HG02885 (cell line): ENCODE results near the gene CELF2.

Experiments
- ATAC-seq: cut with Tn5 transposase; IDR thresholded peaks from one replicate; pipeline ENCODE4 v1.9.1; 2021; ENCODE audit warnings: mild to moderate bottlenecking; ENCODE audit not compliant: unreplicated experiment, poor library complexity

The CELF2 gene

DNA sequence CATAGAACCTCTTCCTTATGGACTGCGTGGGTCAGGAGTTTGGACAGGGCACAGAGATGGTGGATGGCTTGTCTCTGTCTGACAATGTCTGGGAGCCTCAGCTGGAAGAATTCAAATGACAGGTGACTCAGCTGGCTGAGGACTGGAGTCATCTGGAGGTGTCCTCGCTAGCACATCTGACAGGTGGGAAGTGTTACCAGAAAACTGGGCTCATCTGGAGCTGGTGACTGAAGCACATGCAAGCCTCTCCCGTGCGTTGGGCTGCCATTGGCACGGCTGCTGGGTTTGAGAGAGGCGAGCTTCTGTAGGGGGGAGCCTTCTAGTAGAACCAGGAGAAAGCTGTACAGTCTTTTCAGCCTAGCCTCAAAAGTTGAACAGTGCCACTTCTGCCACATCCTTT is 71.0 kb downstream of the CELF2 start:
- ATAC-seq = no peak

- no peak for ATAC-seq
These were observed 71.6 kb downstream of the CELF2 start for GRCh38 chr10:11089272-11089671.

DNA sequence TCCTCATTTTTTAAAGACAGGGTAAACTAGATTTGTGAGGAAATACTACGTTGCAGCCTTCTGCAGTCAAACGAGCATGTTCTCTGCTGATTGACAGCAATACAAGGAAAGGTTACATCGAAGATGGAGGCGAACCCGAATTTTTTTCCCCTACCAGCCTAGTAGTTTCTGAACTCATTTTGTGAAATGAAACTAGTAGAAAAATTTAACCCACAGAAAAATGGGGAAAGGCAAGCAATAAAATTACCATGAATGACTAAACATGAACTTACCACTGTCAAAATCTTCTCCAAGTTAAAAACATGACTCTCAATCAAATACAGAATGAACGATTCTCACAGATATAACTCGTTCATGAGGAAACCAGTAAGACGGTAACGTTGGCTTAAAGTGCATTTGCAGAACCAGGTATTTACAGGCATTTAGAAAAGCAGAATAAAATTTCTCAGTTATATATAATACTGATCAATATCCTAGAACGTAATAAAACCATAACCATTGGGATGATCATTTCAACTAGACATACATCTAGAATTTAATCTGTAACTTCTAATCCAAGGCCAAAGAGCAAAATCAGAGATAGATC is 73.9 kb downstream of the CELF2 start:
- no peak for ATAC-seq

- ATAC-seq = no peak
These were observed 76.4 kb downstream of the CELF2 start for GRCh38 chr10:11093771-11094736.

DNA sequence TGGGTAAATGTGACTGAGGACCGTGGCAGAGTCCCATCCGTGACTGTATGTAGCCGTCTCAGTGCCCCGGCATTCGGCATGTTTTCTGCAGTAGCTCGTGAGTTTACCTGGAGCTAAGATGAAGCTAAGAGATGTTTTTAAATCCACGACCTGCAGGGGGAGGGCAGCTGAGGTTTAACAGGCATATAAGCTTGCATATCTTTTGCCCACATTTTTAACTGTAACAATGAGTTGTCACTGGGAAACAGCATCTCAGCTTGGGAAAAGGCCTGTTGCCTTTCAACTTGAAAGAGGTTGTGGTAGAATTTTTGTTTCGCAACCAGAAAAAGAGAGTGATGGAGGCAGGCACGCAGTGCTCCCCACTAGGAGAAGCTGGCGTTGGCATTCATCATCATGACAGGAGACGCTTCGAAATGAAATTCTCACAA is 77.7 kb downstream of the CELF2 start:
- no peak for ATAC-seq

GRCh38 chr10:11096422-11096821 is 78.8 kb downstream of the CELF2 start:
- ATAC-seq = no peak

- peak; percentile 59 for ATAC-seq
These were observed 80.0 kb downstream of the CELF2 start for GRCh38 chr10:11097686-11098085.

GRCh38 chr10:11098666-11099065 is 81.0 kb downstream of the CELF2 start:
- no peak for ATAC-seq

DNA sequence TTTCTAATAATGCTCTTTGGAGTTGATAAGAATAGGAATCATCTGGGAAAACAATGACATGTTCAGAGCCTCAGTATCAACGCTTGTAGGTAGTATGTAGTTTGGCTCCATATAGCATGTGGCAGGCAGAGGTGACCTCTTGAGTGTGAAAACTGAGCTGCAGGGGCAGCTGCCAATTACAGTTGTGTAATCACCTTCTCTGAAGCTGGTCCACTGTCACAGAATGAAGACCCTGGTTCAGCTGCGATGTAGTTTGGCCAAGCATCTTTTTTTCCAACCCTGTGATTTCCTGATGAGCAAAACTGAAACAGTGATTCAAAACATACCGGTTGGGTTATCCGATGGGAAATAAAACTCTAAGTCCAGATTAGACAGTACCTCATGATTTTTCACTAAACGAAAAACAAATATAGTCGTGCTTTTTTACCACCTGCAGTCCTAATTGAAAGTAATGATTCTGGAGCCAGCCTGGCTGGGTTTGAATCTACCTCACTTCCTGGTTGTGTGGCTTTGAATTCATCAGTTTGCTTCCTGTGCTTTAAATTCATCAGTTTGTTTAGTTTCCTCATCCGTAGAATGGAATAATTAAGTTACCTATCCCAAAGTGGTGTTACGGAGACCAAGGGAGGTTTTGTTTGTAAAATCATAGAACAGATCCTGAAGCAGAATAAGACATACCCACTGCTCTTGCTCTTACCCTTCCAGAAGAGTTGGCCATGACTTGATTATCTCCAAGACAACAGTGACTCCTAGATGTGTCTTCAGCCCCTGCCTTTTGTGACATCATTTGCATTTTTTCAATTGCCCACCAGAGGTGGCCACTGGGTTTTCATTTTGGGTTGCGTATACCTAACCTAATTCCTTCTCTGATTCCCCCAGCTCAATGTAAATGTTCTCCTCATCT is 87.4 kb downstream of the CELF2 start:
- ATAC-seq = no peak

DNA sequence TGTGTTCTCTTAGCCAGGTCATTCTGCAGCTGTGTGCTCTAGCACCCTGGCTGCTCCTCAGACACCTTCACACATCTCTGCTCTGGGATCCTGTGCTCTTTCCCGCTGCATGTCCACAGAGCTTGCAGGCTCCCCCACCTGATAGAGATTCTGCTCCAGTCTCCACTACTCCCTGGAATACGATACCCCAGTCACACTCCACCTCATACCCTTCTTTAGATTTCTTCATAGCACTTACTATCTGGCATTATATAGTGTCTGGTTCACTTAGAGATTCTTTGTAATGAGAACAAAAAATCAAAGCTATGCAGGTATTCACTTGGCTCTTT is 88.0 kb downstream of the CELF2 start:
- no peak for ATAC-seq

DNA sequence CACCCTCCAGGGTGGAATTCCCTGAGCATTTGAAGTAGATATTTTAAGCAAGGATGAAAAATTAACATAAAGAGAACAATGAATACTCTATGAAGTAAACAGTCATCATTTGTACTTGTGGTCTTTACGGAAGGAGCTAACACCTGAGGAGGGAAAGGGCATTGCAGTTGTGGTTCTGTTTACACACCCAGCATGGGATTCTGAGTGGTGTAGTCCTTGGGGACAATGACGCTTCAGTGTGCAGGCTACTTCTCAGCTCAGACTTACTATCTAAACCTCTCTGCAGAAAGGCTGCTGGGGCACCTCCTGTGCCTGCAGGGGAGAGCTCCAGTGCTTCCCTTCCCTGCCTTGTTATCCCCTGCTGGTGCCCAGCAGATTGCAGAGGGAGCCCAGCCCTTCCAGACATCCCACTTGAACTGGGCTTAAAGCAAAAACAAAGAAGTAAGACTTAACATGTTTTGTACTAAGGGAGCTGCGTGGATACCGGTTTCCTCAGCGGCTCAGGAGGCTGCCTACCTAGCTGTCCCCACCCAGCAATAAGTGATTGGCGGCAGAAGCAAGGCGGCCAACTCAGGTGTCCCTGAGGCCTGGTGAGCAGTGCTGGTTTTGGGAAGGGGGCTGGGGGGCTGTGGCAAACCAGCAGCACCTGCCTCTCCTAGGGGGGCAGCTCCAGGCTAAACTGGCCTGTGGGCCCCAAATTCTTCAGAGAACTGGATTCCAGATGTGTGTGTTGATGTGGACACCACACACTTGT is 89.1 kb downstream of the CELF2 start:
- ATAC-seq = peak; percentile 73

DNA sequence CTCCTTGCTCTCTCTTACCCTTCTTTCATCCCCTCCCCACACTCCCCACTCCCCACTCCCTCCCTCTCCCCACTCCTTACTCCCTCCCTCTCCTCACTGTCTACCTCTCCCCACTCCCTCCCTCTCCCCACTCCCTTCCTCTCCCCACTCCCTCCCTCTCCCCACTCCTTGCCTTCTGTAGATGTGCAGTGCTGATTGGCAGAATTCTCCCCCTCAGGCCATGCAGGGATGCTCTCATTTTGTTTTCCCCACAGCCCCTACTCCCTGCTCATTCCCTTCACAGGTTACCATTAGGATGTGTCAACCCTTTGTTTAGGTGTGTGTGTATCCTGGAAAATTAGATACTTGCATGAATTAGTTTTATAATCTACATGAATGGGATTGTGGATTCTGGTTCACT is 90.3 kb downstream of the CELF2 start:
- no peak for ATAC-seq

- ATAC-seq = no peak
These were observed 90.7 kb downstream of the CELF2 start for GRCh38 chr10:11108356-11108755.

- no peak for ATAC-seq
These were observed 91.9 kb downstream of the CELF2 start for GRCh38 chr10:11109590-11109989.

- ATAC-seq = no peak
These were observed 92.9 kb downstream of the CELF2 start for GRCh38 chr10:11110539-11110938.

- ATAC-seq = no peak
These were observed 93.8 kb downstream of the CELF2 start for GRCh38 chr10:11111490-11111889.

DNA sequence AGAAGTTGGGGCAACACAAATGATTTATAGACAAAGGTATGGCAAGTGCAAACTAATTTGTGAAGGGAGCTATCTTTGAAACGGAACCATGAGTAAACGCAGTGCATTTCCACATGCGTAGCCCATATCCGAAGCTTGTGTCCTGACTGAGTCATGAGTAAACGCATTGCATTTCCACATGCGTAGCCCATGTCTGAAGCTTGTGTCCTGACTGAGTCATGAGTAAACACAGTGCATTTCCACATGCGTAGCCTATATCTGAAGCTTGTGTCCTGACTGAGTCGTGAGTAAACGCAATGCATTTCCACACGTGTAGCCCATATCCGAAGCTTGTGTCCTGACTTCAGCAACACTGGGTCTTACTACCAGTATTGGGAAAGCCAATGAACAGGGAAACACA is 95.0 kb downstream of the CELF2 start:
- no peak for ATAC-seq

GRCh38 chr10:11113156-11113555 is 95.5 kb downstream of the CELF2 start:
- peak; percentile 92 for ATAC-seq

DNA sequence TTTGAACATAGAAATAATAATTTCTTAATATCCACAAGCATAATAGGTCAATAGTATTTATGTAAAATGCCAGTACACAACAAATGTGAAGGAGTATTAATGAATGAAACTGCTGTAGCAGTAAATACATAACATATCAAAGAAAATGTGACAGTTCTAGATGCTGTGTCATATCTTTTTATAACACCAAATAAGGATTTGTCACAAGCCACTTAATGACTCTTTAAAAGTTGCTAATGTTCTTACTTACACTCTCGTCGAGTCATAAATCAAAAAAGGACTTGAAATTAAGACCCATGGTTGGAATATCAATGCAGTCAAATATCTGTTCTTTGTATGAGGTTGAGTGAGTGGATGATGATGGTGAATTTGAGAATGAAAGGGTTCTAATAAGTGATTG is 96.6 kb downstream of the CELF2 start:
- ATAC-seq = no peak

DNA sequence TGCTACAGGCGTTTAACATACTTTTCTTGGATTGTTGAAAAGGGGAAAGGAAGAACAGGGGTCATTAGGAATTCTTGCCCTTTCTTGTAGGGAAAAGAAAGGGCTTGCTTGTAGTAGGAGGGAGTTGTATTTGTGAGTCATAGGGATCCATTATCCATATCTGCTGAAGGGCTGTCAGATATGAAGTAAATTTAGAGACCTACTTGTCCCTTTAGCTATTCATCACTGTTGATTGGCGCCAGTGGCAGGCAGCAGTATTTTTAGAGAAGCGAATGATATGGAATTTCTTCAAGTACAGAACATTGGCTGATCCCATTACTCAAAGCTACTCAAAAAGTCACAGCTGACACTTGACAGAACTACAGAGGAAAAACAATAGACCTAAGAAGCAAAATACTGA is 97.7 kb downstream of the CELF2 start:
- ATAC-seq = no peak
